Measurements from ENCODE around the gene ZNF850. TPM values are rescaled to one million over a fixed set of nuclear protein-coding genes. Genes with fewer than 3 reads are reported as not detected.

ZNF850 gene
- total RNA-seq, 1 experiment from 2014 or later, result 14.7 TPM

- no peak for DNase-seq (ENCODE audit: low spot score)
- peaks cover 3% of the 10 kb centered on the region for H3K36me3 ChIP-seq (ENCODE audit: insufficient read depth, low read length, poor library complexity, severe bottlenecking)
- CTCF ChIA-PET, result no interaction called here
Observed at GRCh38 chr19:36807029-36807428, 34.4 kb upstream of the ZNF850 start.

GRCh38 chr19:36805364-36805763 is 32.8 kb upstream of the ZNF850 start:
- ChIA-PET POLR2A (ENCODE audit: low non-redundant PET) (no interaction called here), CTCF (no interaction called here)
- peaks cover 28% of the 10 kb centered on the region for H3K9me3 ChIP-seq (ENCODE audit: low read depth, low read length, poor library complexity, severe bottlenecking)
- no peaks in the 10 kb centered on the region for H3K4me1 ChIP-seq (ENCODE audit: insufficient read depth, low read length, poor library complexity, severe bottlenecking)
- H3K27ac ChIP-seq (ENCODE audit: low read depth, low read length, poor library complexity, severe bottlenecking), result no peak overlapping the region
- H3K27me3 ChIP-seq (replicated peaks; ENCODE audit: insufficient read depth, low read depth, low read length, poor library complexity), result no peaks in the 10 kb centered on the region
- TF ChIP-seq EZH2 (IDR thresholded peaks at IDR 0.05; ENCODE audit: borderline replicate concordance, low read depth, low read length, poor library complexity, severe bottlenecking), result no peak
- no peak for TF ChIP-seq CTCF (conservative IDR thresholded peaks at IDR 0.05; ENCODE audit: low read depth, low read length)
- no peak for DNase-seq (ENCODE audit: low spot score)
- intact Hi-C loops (cut with micrococcal nuclease; ENCODE audit: unreplicated experiment), result no loop called here
- no peak overlapping the region for H3K4me3 ChIP-seq (ENCODE audit: low read depth, low read length, poor library complexity, severe bottlenecking)
- peaks cover 3% of the 10 kb centered on the region for H3K36me3 ChIP-seq (ENCODE audit: insufficient read depth, low read length, poor library complexity, severe bottlenecking)
- no TSS peak for BruUV-seq (replicated peaks)

More at GRCh38 chr19:36807029-36807428, 34.4 kb upstream of the ZNF850 start:
- POLR2A ChIA-PET (ENCODE audit: low non-redundant PET), result no interaction called here
- Histone ChIP-seq H3K4me3 (ENCODE audit: low read depth, low read length, poor library complexity, severe bottlenecking) (no peak overlapping the region), H3K27ac (ENCODE audit: low read depth, low read length, poor library complexity, severe bottlenecking) (no peak overlapping the region), H3K4me1 (ENCODE audit: insufficient read depth, low read length, poor library complexity, severe bottlenecking) (no peaks in the 10 kb centered on the region), H3K9me3 (ENCODE audit: low read depth, low read length, poor library complexity, severe bottlenecking) (peaks cover 31% of the 10 kb centered on the region), H3K27me3 (replicated peaks; ENCODE audit: insufficient read depth, low read depth, low read length, poor library complexity) (no peaks in the 10 kb centered on the region)
- intact Hi-C loops (cut with micrococcal nuclease; ENCODE audit: unreplicated experiment), result no loop called here
- TF ChIP-seq EZH2 (IDR thresholded peaks at IDR 0.05; ENCODE audit: borderline replicate concordance, low read depth, low read length, poor library complexity, severe bottlenecking), result no peak
- no peak for TF ChIP-seq CTCF (conservative IDR thresholded peaks at IDR 0.05; ENCODE audit: low read depth, low read length)
- BruUV-seq (replicated peaks), result no TSS peak

- intact Hi-C loops (cut with micrococcal nuclease; ENCODE audit: unreplicated experiment), result loop anchor here (1.0 kb wide), 1 partner anchor 53 kb away; the partner anchor contains the start of gene ZNF345
- DNase-seq (ENCODE audit: low spot score), result no peak
- H3K36me3 ChIP-seq (ENCODE audit: insufficient read depth, low read length, poor library complexity, severe bottlenecking), result no peaks in the 10 kb centered on the region
- ChIA-PET POLR2A (ENCODE audit: low non-redundant PET) (interaction anchor here (0.6 kb wide), 1 partner anchor 18 kb away, joined by 3 read pairs; no protein-coding TSS in a partner anchor), CTCF (no interaction called here)
- H3K4me1 ChIP-seq (ENCODE audit: insufficient read depth, low read length, poor library complexity, severe bottlenecking), result no peaks in the 10 kb centered on the region
- peaks cover 21% of the 10 kb centered on the region for H3K9me3 ChIP-seq (ENCODE audit: low read depth, low read length, poor library complexity, severe bottlenecking)
- no peaks in the 10 kb centered on the region for H3K27me3 ChIP-seq (replicated peaks; ENCODE audit: insufficient read depth, low read depth, low read length, poor library complexity)
- no peak overlapping the region for H3K27ac ChIP-seq (ENCODE audit: low read depth, low read length, poor library complexity, severe bottlenecking)
- TSS peak; percentile 80 for BruUV-seq (replicated peaks)
- H3K4me3 ChIP-seq (ENCODE audit: low read depth, low read length, poor library complexity, severe bottlenecking), result peak overlapping the region; percentile 59
- no peak for TF ChIP-seq CTCF (conservative IDR thresholded peaks at IDR 0.05; ENCODE audit: low read depth, low read length)
Observed at GRCh38 chr19:36797786-36798108, 25.1 kb upstream of the ZNF850 start.
